ENCODE results near the gene TRIM61. TPM values are rescaled to one million over a fixed set of nuclear protein-coding genes. Genes with fewer than 3 reads are reported as not detected.
A peak's percentile ranks its signal among the peaks of the same experiment; 100 is the strongest.
"Not testable (repeated sequence)": the region's sequence is repeated elsewhere in the genome, so short reads cannot be mapped to it uniquely, and the experiment has no call there.

The TRIM61 gene
- total RNA-seq, 3 donors from 2014 or later, result 0.73 TPM; not detected in 2

DNA sequence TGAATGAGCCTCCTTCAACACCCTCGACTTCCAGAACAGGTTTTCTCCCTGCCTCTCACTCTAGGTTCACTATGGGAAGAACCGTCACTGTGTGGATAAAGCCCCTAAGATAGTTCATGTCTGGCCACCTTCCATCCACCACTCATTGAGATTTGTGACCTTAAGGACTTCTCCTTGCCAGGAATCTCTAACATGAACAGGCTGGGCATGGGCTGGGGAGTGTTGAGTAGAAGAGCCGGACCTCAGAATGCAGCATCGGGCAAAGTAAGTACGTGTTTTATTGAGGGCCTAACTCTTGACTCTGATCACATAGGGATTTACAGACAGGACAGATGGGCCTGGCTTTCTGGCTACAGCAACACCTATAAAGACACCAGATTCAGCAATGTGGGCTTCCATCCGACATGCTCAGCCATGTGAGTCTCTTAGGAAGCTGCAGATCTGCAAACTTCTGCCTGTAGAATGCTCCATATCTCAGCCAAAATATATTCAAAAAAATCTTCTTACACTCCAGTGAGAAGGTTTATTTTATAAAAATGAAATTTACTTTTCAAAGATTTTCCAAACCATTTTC is 28.0 kb upstream of the TRIM61 start:
- Histone ChIP-seq H3K9me3 (no peaks in the 10 kb centered on the region), H3K4me1 (ENCODE audit: low read depth) (no peaks in the 10 kb centered on the region), H3K36me3 (ENCODE audit: low read depth) (no peaks in the 10 kb centered on the region), H3K4me3 (no peak overlapping the region)
- no peak for ATAC-seq
- TF ChIP-seq, protein P1, sequence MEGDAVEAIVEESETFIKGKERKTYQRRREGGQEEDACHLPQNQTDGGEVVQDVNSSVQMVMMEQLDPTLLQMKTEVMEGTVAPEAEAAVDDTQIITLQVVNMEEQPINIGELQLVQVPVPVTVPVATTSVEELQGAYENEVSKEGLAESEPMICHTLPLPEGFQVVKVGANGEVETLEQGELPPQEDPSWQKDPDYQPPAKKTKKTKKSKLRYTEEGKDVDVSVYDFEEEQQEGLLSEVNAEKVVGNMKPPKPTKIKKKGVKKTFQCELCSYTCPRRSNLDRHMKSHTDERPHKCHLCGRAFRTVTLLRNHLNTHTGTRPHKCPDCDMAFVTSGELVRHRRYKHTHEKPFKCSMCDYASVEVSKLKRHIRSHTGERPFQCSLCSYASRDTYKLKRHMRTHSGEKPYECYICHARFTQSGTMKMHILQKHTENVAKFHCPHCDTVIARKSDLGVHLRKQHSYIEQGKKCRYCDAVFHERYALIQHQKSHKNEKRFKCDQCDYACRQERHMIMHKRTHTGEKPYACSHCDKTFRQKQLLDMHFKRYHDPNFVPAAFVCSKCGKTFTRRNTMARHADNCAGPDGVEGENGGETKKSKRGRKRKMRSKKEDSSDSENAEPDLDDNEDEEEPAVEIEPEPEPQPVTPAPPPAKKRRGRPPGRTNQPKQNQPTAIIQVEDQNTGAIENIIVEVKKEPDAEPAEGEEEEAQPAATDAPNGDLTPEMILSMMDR (IDR thresholded peaks at IDR 0.05), result no peak
- intact Hi-C loops (cut with DNase I, micrococcal nuclease), result no loop called here
- DNase-seq, result no peak

DNA sequence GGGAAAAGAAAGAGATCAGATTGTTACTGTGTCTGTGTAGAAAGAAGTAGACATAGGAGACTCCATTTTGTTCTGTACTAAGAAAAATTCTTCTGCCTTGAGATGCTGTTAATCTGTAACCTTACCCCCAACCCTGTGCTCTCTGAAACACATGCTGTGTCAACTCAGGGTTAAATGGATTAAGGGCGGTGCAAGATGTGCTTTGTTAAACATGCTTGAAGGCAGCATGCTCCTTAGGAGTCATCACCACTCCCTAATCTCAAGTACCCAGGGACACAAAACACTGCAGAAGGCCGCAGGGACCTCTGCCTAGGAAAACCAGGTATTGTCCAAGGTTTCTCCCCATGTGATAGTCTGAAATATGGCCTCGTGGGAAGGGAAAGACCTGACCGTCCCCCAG is 24.5 kb upstream of the TRIM61 start:
- H3K4me1 ChIP-seq (ENCODE audit: low read depth); intact Hi-C loops (cut with DNase I, micrococcal nuclease); H3K36me3 ChIP-seq (ENCODE audit: low read depth); DNase-seq; H3K9me3 ChIP-seq; ATAC-seq; H3K4me3 ChIP-seq: not testable (repeated sequence)

DNA sequence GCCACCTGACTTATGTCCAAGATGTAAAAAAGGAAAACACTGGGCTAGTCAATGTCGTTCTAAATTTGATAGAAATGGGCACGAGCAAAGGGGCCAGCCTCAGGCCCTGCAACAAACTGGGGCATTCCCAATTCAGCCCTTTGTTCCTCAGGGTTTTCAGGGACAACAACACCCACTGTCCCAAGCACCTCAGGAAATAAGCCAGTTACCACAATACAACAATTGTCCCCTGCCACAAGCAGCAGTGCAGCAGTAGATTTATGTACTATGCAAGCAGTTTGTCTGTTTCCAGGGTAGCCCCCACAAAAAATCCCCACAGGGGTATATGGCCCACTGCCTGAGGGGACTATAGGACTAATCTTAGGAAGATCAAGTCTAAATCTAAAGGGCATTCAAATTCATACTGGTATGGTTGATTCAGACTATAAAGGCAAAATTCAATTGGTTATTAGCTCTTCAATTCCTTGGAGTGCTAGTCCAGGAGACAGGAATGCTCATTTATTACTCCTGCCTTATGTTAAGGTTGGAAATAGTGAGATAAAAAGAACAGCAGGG is 21.1 kb upstream of the TRIM61 start:
- H3K36me3 ChIP-seq (ENCODE audit: low read depth); H3K4me1 ChIP-seq (ENCODE audit: low read depth); H3K4me3 ChIP-seq; DNase-seq; ATAC-seq; intact Hi-C loops (cut with DNase I, micrococcal nuclease); H3K9me3 ChIP-seq: not testable (repeated sequence)

DNA sequence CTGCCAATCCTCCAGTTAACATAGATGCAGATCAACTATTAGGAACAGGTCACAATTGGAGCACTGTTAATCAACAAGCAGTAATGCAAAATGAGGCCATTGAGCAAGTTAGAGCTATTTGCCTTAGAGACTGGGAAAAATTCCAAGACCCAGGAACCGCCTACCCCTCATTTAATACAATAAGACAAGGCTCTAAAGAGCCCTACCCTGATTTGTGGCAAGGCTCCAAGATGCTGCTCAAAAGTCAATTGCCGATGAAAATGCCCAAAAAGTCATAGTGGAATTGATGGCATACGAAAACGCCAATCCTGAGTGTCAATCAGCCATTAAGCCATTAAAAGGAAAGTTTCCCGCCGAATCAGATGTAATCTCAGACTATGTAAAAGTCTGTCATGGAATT is 20.5 kb upstream of the TRIM61 start:
- intact Hi-C loops (cut with DNase I, micrococcal nuclease), result no loop called here
- ATAC-seq (no peak), DNase-seq (peak in 1 of 3 donors; percentile 15)
- TF ChIP-seq, protein P1 (IDR thresholded peaks at IDR 0.05), result no peak
- Histone ChIP-seq H3K9me3 (no peaks in the 10 kb centered on the region), H3K4me3 (no peak overlapping the region), H3K36me3 (ENCODE audit: low read depth) (no peaks in the 10 kb centered on the region), H3K4me1 (ENCODE audit: low read depth) (no peaks in the 10 kb centered on the region)

DNA sequence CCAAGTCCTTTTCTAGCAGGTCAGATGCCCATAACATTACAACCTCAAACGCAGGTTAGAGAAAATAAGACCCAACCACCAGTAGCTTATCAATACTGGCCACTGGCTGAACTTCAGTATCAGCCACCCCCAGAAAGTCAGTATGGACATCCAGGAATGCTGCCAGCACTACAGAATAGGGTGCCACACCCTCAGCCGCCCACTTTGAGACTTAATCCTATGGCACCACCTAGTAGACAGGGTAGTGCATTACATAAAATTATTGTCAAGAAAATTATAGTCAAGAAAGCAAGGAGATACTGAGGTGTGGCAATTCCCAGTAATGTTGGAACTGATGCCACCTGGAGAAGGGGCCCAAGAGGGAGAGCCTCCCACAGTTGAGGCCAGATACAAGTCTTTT is 19.9 kb upstream of the TRIM61 start:
- TF ChIP-seq, protein P1 (IDR thresholded peaks at IDR 0.05), result no peak
- intact Hi-C loops (cut with DNase I, micrococcal nuclease), result no loop called here
- Histone ChIP-seq H3K4me3 (no peak overlapping the region), H3K4me1 (ENCODE audit: low read depth) (no peaks in the 10 kb centered on the region), H3K36me3 (ENCODE audit: low read depth) (no peaks in the 10 kb centered on the region), H3K9me3 (no peaks in the 10 kb centered on the region)
- DNase-seq (peak in 1 of 3 donors; percentile 41), ATAC-seq (peak; percentile 49)

DNA sequence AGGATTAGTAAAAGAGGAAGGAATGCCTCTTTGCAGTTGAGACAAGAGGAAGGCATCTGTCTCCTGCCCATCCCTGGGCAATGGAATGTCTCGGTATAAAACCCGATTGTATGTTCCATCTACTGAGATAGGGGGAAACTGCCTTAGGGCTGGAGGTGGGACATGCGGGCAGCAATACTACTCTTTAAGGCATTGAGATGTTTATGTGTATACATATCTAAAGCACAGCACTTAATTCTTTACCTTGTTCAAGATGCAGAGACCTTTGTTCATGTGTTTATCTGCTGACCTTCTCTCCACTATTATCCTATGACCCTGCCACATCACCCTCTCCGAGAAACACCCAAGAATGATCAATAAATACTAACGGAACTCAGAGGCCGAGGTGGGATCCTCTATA is 18.7 kb upstream of the TRIM61 start:
- H3K36me3 ChIP-seq (ENCODE audit: low read depth); H3K4me1 ChIP-seq (ENCODE audit: low read depth); intact Hi-C loops (cut with DNase I, micrococcal nuclease); H3K9me3 ChIP-seq; DNase-seq; ATAC-seq; H3K4me3 ChIP-seq: not testable (repeated sequence)

DNA sequence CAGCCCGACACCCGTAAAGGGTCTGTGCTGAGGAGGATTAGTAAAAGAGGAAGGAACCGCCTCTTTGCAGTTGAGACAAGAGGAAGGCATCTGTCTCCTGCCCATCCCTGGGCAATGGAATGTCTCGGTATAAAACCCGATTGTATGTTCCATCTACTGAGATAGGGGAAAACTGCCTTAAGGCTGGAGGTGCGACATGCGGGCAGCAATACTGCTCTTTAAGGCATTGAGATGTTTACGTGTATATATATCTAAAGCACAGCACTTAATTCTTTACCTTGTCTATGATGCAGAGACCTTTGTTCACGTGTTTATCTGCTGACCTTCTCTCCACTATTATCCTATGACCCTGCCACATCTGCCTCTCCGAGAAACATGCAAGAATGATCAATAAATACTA is 13.3 kb upstream of the TRIM61 start:
- H3K4me1 ChIP-seq (ENCODE audit: low read depth); H3K9me3 ChIP-seq; H3K4me3 ChIP-seq; DNase-seq; ATAC-seq; intact Hi-C loops (cut with DNase I, micrococcal nuclease); H3K36me3 ChIP-seq (ENCODE audit: low read depth): not testable (repeated sequence)

DNA sequence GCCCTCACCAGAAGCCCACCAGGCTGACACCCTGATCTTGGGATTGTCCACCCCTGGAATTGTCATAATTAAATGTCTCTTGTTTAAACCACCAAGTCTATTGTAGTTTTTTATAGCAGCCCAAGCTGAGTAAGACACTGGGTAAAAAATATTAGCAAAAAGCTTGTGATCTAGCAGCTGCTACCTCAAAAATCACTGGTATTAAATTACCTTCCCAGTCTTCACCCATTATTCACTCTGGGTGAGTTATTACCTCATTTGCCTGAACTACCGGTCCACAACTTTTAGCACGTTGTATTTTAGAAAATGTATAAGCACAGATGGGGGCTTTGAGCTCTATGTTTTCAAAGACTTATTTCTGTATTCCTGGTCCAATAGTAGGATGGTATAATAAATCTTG is 12.0 kb upstream of the TRIM61 start:
- intact Hi-C loops (cut with DNase I, micrococcal nuclease), result no loop called here
- Histone ChIP-seq H3K9me3 (no peaks in the 10 kb centered on the region), H3K4me1 (ENCODE audit: low read depth) (no peaks in the 10 kb centered on the region), H3K4me3 (no peak overlapping the region), H3K36me3 (ENCODE audit: low read depth) (no peaks in the 10 kb centered on the region)
- ATAC-seq (no peak), DNase-seq (no peak)
- TF ChIP-seq, protein P1 (IDR thresholded peaks at IDR 0.05), result no peak

DNA sequence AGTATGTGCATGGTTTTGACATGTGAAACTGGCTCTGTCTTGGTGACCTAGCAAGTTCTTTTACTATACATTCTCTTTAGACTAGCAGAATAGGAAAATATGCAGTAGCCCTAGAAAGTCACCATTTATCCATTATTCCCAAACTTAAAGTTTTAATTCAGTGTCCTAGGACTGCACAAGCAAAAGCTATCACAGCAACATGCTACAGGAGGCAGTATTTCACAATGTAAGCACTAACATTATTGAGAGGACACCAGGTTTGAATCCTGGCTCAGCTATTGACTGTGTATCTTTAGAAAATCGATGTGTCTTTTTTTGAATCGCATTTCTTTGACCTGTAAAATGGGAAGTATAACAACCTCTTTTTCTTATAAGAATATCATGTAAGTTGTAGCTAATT is 5.5 kb downstream of the TRIM61 start:
- ATAC-seq; H3K4me1 ChIP-seq (ENCODE audit: low read depth); H3K9me3 ChIP-seq; H3K4me3 ChIP-seq; DNase-seq; intact Hi-C loops (cut with DNase I, micrococcal nuclease); H3K36me3 ChIP-seq (ENCODE audit: low read depth): not testable (repeated sequence)

Measured in mucosa of descending colon (tissue), 3 donors.